ENCODE results near the gene ACY1.
A peak's percentile ranks its signal among the peaks of the same experiment; 100 is the strongest.

The ACY1 gene

DNA sequence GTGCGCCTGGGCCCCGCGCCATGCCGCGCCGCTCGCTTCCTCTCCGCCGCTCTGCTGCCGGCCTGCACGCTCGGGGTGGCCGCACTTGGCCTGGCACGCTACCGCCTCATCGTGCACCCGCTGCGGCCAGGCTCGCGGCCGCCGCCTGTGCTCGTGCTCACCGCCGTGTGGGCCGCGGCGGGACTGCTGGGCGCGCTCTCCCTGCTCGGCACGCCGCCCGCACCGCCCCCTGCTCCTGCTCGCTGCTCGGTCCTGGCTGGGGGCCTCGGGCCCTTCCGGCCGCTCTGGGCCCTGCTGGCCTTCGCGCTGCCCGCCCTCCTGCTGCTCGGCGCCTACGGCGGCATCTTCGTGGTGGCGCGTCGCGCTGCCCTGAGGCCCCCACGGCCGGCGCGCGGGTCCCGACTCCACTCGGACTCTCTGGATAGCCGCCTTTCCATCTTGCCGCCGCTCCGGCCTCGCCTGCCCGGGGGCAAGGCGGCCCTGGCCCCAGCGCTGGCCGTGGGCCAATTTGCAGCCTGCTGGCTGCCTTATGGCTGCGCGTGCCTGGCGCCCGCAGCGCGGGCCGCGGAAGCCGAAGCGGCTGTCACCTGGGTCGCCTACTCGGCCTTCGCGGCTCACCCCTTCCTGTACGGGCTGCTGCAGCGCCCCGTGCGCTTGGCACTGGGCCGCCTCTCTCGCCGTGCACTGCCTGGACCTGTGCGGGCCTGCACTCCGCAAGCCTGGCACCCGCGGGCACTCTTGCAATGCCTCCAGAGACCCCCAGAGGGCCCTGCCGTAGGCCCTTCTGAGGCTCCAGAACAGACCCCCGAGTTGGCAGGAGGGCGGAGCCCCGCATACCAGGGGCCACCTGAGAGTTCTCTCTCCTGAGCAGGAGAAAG lies 27.2 kb upstream of the ACY1 start:
- Mint-ChIP-seq H3K36me3 (peaks cover 3% of the 10 kb centered on the region), H3K27me3 (peaks cover 6% of the 10 kb centered on the region), H3K4me3 (no peak overlapping the region), H3K27ac (no peak overlapping the region), H3K4me1 (ENCODE audit: low read depth) (peaks cover 6% of the 10 kb centered on the region), H3K9me3 (ENCODE audit: low read depth) (no peaks in the 10 kb centered on the region)

DNA sequence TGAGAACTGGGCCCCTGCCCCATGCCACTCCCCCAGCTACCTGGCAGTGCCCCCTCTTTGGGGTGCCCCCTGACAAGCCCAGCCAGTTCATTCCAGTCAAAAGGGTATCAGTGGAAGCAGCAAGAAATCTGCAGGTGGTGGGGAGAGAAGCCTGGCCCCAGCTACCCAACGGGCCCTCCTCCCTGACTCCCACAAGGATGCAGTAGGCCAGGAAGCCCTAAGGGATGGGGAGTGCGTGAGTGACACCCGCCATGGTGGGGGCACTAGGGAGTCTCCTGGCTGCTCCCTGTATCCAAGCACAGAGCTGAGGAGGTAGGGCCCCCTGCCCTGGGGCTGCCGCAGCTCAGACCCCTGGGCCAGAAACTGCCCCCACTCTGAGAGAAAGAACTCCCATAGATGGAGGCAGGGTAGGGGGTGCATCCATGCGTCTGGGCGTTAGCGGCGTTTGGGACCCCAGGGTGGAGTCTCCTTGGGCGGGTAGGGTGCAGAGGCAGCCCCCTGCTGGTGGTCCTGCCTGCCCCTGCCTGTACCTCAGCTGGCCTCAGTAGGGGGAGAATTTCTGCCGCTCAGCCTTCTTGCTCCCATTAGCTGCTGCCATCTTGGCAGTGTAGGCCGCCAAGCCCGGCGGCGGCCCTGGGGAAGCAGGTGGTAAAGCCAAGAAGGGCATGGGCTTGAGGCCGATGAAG lies 25.7 kb upstream of the ACY1 start:
- H3K36me3 Mint-ChIP-seq, result peaks cover 3% of the 10 kb centered on the region

DNA sequence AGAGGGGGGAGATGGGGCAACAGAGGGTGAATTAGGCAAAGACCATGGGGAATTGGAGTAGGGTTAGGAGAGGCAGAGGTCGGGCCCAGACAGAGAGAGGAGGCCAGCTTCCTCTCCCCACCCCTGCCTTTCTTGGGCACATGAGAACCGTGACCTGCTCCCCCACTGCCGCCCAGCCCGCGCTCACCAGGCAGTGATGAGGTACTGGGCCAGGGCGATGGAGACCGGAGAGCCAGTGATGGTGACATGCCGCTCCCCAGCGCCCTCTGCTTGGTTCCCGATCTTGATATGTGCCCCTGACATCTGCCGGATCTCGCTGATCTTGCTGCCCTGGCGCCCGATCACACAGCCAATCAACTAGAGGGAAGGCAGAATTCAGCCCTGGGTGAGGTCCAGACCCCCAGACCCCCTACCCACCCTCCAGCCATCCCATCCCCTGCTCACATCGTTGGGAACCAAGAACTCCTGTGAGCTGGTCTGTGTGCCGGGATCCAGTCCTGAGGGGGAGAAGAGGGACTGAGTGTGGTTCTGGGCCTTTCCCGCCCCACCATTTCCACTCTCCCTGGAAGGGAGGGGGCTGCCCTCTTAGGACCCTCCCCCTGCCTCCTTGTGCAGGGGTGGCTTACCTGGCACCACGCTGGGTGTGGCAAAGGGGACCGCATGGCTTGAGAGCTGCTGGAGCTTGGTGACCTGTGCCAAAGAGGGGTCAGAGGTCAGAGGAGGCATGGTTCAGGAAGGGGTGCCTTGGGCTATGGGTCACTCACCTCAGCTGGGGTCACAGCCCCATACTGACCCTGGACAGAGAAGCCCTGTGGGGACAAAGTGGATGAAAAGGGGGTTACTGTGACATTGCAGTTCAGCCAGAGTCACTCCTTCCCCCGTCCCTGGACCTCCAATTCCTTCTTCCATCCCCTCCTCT lies 24.5 kb upstream of the ACY1 start:
- no peak overlapping the region for H3K4me3 Mint-ChIP-seq
- H3K9me3 Mint-ChIP-seq (ENCODE audit: low read depth), result no peaks in the 10 kb centered on the region
- peaks cover 5% of the 10 kb centered on the region for H3K27me3 Mint-ChIP-seq
- no peak overlapping the region for H3K27ac Mint-ChIP-seq
- peaks cover 6% of the 10 kb centered on the region for H3K4me1 Mint-ChIP-seq (ENCODE audit: low read depth)
- H3K36me3 Mint-ChIP-seq, result peaks cover 3% of the 10 kb centered on the region

More for the DNA sequence above, 25.7 kb upstream of the ACY1 start:
- Mint-ChIP-seq H3K4me1 (ENCODE audit: low read depth) (peaks cover 6% of the 10 kb centered on the region), H3K27me3 (peaks cover 6% of the 10 kb centered on the region), H3K4me3 (no peak overlapping the region), H3K27ac (no peak overlapping the region), H3K9me3 (ENCODE audit: low read depth) (no peaks in the 10 kb centered on the region)

DNA sequence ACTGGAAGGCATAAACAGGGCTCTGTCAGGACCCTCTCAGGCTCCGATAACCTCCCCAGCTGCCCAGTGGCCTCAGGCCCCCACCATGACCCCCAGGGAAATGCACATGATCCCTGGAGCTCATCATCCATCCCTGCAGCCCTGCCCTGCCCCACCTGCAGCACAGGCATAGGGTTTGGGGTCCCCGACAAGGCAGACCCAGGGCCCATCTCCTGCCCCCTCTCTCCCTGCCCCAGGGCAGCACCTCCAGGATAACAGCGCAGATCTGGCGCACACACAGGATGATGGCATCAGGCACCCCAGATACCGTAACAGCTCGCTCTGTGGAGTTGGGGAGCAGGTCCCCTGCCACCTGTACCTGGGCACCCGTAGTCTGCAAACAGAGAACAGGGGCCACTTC lies 23.7 kb upstream of the ACY1 start:
- H3K4me1 Mint-ChIP-seq (ENCODE audit: low read depth), result peaks cover 7% of the 10 kb centered on the region

DNA sequence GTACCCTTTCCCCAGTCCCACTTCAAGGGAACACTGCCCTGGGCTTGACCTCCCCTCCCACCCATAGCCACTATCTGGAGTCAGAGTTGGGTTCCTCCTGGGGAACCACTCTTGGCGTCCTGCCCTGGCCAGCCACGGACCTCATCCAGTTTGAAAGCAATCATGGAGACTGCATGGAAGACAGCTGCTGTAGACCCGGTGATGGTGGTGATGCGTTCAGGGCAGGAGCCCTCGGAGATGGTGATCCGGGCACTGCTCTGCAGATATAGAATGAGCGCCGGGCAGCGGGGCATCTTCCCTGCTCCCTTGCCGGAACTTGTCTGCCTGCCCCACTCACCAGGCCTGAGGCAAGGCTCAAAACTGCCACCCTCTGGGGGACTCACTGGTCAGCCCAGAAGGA lies 22.9 kb upstream of the ACY1 start:
- no peaks in the 10 kb centered on the region for H3K9me3 Mint-ChIP-seq (ENCODE audit: low read depth)
- H3K4me1 Mint-ChIP-seq (ENCODE audit: low read depth), result peaks cover 7% of the 10 kb centered on the region
- no peak overlapping the region for H3K4me3 Mint-ChIP-seq
- H3K27ac Mint-ChIP-seq, result no peak overlapping the region
- peaks cover 3% of the 10 kb centered on the region for H3K27me3 Mint-ChIP-seq
- H3K36me3 Mint-ChIP-seq, result peaks cover 5% of the 10 kb centered on the region

More for the DNA sequence above, 23.7 kb upstream of the ACY1 start:
- peaks cover 3% of the 10 kb centered on the region for H3K36me3 Mint-ChIP-seq
- H3K4me3 Mint-ChIP-seq, result no peak overlapping the region
- peaks cover 3% of the 10 kb centered on the region for H3K27me3 Mint-ChIP-seq
- no peaks in the 10 kb centered on the region for H3K9me3 Mint-ChIP-seq (ENCODE audit: low read depth)
- no peak overlapping the region for H3K27ac Mint-ChIP-seq

DNA sequence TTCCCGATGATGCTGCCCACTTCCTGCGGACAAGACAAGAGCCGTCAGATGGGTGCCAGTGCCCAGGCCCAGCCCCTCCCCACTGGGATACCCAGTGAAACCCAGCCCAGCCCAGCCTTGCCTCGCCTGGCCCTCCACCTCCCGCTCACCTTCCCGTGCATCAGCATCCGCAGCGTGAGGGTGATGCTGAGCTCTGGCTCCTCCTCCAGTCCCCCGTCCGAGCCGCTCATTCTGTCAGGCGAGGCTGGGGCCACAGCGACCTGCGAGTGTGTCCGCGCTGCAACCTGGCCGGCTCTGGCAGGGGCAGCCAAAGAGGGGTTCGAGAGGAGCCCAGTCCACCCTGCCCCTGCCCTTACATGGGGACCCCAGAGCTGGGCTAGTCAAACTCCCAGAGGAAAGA lies 22.3 kb upstream of the ACY1 start:
- H3K4me1 Mint-ChIP-seq (ENCODE audit: low read depth), result peaks cover 9% of the 10 kb centered on the region
- no peak overlapping the region for H3K27ac Mint-ChIP-seq
- H3K27me3 Mint-ChIP-seq, result peaks cover 3% of the 10 kb centered on the region
- H3K36me3 Mint-ChIP-seq, result peaks cover 5% of the 10 kb centered on the region
- no peak overlapping the region for H3K4me3 Mint-ChIP-seq
- no peaks in the 10 kb centered on the region for H3K9me3 Mint-ChIP-seq (ENCODE audit: low read depth)

DNA sequence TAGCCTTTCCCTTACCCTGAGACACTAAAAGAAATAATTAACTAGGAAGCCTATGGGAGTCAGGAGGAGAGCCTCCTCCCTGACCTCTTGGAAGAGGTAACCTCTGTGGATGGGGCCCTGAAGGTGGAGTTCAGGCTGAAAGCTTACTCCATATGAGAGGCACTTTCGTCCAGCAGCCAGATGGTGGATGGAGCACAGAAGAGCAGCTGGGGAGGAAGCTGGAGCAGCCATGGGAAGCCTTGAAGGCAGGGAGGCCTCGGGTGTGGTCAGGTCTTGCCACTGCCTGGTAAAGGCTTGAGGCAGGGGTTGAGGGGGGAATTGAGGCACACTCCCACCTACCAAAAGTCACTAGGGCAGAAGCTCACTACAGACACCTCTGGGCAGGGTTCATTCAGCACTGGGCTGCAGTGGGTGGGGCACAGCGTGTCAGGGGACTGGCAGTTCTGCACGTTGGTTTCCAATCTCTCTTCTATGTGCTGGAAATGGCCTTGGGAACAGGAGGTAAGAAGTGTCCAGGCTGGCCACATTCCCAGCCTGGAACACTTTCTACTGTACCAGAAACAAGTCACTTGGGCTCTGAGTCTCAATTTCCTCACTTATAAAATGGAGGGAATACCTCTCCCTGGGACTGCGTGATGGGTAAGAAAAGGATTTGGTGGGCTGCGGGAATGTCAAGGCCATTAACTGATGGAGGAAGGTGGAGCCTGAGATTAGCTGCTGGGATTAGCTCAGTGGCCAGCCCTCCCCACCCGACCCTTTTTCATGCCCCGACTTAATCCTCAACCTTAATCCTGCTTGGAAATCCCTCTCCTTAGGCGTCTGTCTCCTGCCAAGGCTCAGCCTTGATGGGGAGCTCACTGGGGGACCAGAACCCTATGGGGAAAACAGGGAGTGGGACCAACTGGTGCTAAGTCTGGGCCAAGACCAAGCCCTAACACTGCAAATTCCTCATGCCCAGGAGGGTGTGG lies 21.4 kb upstream of the ACY1 start:
- Mint-ChIP-seq H3K27me3 (peaks cover under 1% of the 10 kb centered on the region), H3K36me3 (peaks cover 5% of the 10 kb centered on the region), H3K4me1 (ENCODE audit: low read depth) (peaks cover 7% of the 10 kb centered on the region), H3K9me3 (ENCODE audit: low read depth) (no peaks in the 10 kb centered on the region), H3K27ac (no peak overlapping the region), H3K4me3 (no peak overlapping the region)

DNA sequence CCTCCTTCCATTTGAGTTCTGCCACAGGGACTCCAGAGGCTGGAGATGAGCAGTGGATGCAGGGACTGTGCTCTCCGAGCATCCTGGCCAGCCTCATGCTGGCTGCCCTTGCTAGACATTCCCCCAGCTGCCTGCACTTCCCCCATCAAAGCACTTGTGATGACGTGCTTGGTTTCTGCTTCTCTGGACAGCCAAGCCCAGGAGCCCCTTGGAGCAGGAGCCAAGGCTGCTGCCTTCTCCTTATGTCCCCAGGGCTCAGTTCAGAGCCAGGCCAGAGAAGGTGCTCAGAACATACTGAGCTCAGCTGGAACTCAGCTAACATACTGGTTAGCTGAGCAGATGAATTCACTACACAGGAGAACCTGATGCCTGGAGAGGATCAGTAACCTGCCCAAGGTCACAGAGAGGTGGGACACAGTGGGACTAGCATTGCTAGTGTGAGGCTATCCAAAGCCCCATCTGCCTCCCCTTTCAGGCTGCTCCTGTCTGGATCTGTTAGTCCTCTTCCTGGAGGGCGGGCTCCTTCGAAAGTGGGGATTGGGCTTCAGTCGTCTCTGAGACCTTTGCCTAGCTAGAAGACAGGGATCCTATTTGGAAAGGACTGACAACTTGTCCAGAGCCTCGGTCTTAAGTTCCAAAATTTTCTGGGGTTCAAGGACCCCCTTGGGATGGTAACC lies 20.3 kb upstream of the ACY1 start:
- H3K27ac Mint-ChIP-seq, result no peak overlapping the region
- H3K4me3 Mint-ChIP-seq, result no peak overlapping the region
- H3K4me1 Mint-ChIP-seq (ENCODE audit: low read depth), result peaks cover 8% of the 10 kb centered on the region
- H3K36me3 Mint-ChIP-seq, result peaks cover 5% of the 10 kb centered on the region
- H3K9me3 Mint-ChIP-seq (ENCODE audit: low read depth), result no peaks in the 10 kb centered on the region
- no peaks in the 10 kb centered on the region for H3K27me3 Mint-ChIP-seq

DNA sequence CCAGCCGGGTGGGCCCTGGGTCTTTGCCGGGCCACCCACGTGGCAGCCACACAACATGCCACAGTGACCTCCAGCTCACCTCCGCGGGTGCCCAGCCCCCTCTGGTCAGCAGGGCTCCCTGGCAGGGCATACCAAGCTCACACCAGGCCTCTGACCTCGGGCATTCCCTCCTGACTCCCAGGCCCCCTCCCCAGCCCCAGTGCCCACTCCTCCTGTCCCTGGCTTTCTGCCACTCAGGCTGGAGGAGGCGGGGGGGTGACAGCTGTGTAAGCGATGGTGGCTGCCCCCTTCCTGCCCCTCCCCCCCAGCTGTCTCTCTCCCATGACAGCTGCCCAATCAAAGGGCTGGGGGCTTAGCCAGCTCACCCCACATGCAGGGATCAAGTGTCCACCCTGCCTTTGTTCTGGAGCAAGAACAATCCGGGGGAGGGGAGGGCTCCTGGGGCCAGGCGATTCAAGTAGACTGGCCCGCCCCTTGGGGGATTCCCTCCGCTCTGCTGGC lies 19.3 kb upstream of the ACY1 start:
- H3K4me3 Mint-ChIP-seq, result no peak overlapping the region
- H3K27ac Mint-ChIP-seq, result no peak overlapping the region
- H3K27me3 Mint-ChIP-seq, result no peaks in the 10 kb centered on the region
- peaks cover 3% of the 10 kb centered on the region for H3K36me3 Mint-ChIP-seq
- no peaks in the 10 kb centered on the region for H3K9me3 Mint-ChIP-seq (ENCODE audit: low read depth)
- H3K4me1 Mint-ChIP-seq (ENCODE audit: low read depth), result peaks cover 12% of the 10 kb centered on the region

DNA sequence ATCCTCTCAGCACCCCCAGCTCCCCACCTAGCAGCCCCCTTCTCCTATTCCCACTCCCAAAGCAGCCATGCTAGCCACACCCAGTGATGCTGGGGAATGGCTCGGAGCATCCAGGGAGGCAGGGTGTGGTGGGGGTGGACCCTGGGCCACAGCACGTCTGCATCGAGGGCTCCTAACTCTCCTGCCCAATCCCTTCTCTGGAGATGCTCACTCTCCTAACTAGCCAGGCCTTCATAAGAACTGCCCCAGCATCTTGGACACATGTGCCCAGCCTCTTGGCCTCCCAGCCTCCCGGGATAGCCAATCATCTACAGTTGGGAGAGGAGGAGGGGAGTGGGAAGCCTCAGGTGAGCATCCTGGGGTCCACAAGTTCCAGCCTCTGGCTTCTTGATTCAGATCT lies 18.8 kb upstream of the ACY1 start:
- Mint-ChIP-seq H3K4me3 (no peak overlapping the region), H3K36me3 (peaks cover 5% of the 10 kb centered on the region), H3K9me3 (ENCODE audit: low read depth) (no peaks in the 10 kb centered on the region), H3K4me1 (ENCODE audit: low read depth) (peaks cover 14% of the 10 kb centered on the region), H3K27ac (no peak overlapping the region), H3K27me3 (no peaks in the 10 kb centered on the region)

DNA sequence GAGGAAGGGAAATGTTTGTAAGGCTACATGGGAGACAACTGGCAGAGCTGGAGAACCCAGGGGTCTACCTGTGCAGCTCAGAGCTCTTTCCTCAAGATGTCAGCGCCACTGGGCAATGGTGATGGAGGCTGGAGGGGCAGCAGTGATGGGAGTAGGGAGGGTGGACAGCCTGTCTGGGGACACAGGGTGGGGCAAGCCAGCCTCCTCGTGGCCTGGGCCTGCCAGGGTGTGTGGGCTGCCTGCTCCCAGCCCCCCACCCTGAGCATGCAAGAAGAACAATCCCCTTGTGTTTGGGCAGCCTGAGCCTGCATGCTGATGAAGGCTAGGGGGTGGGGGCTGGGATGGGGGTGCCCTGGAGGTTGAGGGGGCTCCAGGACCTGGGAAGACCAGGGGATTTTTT lies 17.3 kb upstream of the ACY1 start:
- no peak overlapping the region for H3K27ac Mint-ChIP-seq

DNA sequence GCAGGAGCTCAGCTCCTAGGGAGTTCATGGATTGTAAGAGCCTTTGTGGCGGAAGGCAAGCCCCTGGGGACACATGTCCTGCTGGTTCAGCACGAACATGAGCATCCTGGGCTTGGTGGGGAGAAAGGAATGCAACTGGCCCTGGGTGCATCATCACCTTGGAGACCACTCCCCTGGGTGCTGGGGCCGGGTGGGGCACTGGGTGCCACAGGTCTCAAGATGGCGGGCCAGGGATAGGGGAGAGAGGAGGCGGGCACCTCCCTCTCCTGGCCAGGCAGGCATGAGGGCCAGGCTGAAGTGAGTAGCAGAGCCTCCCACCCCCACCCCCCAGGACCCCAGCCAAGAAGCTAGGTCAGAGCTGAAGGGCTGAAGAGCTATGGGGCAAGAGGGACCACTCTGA lies 16.8 kb upstream of the ACY1 start:
- Mint-ChIP-seq H3K4me1 (ENCODE audit: low read depth) (peaks cover 16% of the 10 kb centered on the region), H3K27me3 (no peaks in the 10 kb centered on the region), H3K27ac (no peak overlapping the region), H3K36me3 (peaks cover 5% of the 10 kb centered on the region), H3K9me3 (ENCODE audit: low read depth) (no peaks in the 10 kb centered on the region), H3K4me3 (peak overlapping the region; percentile 84)

More for the DNA sequence above, 17.3 kb upstream of the ACY1 start:
- Mint-ChIP-seq H3K36me3 (peaks cover 5% of the 10 kb centered on the region), H3K27me3 (no peaks in the 10 kb centered on the region), H3K9me3 (ENCODE audit: low read depth) (no peaks in the 10 kb centered on the region), H3K4me1 (ENCODE audit: low read depth) (peaks cover 16% of the 10 kb centered on the region), H3K4me3 (peak overlapping the region; percentile 52)

DNA sequence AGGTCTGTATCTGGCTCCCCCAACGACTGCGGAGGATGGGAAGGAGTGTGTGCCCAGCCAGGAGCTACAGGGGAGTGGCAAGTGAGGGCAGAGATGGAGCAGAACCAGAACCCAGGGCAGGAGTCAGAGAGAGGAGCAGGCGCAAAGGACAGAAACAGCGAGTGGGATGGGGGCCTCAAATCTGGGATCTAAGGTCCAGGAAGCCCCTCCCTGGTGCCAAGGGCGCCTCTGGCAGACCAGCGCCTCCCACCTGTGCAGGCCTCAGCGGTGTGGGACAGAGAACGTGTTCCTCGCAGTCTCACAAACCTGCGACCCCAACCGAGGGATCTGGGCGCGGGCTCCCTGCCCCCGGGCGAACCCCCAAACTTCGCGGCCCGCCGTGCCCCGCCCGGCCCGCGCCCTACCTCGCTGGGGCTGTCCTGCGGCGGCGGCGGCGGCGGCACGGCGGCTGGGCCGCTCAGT lies 16.4 kb upstream of the ACY1 start:
- Mint-ChIP-seq H3K4me1 (ENCODE audit: low read depth) (peaks cover 16% of the 10 kb centered on the region), H3K36me3 (peaks cover 5% of the 10 kb centered on the region), H3K27me3 (no peaks in the 10 kb centered on the region), H3K4me3 (peak overlapping the region; percentile 84), H3K27ac (no peak overlapping the region), H3K9me3 (ENCODE audit: low read depth) (no peaks in the 10 kb centered on the region)
